ENCODE measurements around the gene VWA7.
A peak's percentile ranks its signal among the peaks of the same experiment; 100 is the strongest.

VWA7 gene

GRCh38 chr6:31740397-31741223 is 36.5 kb downstream of the VWA7 start:
- peak overlapping the region; percentile 95 for H3K4me3 ChIP-seq (ENCODE audit: low read depth, low read length)
- TF ChIP-seq, protein P1, sequence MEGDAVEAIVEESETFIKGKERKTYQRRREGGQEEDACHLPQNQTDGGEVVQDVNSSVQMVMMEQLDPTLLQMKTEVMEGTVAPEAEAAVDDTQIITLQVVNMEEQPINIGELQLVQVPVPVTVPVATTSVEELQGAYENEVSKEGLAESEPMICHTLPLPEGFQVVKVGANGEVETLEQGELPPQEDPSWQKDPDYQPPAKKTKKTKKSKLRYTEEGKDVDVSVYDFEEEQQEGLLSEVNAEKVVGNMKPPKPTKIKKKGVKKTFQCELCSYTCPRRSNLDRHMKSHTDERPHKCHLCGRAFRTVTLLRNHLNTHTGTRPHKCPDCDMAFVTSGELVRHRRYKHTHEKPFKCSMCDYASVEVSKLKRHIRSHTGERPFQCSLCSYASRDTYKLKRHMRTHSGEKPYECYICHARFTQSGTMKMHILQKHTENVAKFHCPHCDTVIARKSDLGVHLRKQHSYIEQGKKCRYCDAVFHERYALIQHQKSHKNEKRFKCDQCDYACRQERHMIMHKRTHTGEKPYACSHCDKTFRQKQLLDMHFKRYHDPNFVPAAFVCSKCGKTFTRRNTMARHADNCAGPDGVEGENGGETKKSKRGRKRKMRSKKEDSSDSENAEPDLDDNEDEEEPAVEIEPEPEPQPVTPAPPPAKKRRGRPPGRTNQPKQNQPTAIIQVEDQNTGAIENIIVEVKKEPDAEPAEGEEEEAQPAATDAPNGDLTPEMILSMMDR (IDR thresholded peaks at IDR 0.05; ENCODE audit: insufficient read depth, low read length, missing control alignments): no peak
- no peak for DNase-seq (ENCODE audit: low read depth, low spot score)
- ChIA-PET POLR2A (interaction anchor here (0.8 to 2.4 kb wide), 5 partner anchors 12 to 90 kb away, joined by 3 to 15 read pairs (median 4); partner anchors contain the start of gene HSPA1B), CTCF (interaction anchor here (0.7 to 4.7 kb wide), 9 partner anchors 9 to 307 kb away, joined by 3 to 24 read pairs (median 3); partner anchors contain the start of genes DDAH2, LSM2 and VARS1)

DNA sequence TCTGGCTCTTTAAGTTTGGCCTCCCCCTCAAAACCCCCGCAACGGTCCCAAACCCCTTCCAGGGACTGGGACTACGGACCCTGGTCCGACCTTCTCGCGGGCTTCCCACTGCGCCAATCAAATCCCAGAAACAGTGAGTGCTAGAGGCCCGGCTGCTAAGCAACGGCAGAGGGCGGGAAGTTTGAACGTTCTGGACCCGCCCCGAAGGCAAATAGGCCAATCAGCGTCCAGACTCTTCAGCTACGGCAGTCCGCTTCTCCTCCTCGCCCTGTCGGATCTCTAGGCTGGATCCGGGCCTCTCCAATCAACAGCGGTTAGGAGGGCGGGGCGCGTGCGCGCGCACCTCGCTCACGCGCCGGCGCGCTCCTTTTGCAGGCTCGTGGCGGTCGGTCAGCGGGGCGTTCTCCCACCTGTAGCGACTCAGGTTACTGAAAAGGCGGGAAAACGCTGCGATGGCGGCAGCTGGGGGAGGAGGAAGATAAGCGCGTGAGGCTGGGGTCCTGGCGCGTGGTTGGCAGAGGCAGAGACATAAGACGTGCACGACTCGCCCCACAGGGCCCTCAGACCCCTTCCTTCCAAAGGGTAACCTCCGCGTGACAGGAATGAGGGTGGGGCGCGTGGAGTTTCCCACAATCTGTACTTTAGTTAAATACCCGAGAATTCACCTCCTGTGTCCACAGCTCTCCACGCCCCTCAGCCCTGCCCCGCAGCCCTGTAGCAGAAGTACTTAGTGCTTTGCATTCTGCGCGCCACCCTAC is 37.3 kb downstream of the VWA7 start, which contains the start of gene MSH5:
Gene MSH5, plus strand, starts transcription at position 367 of the 758 bp plus-strand sequence. CDS start 462 bp downstream, outside the sequence.
- POLR2A ChIA-PET: interaction anchor here (0.6 to 2.4 kb wide), 7 partner anchors 10 to 123 kb away, joined by 3 to 15 read pairs (median 4); partner anchors contain the start of genes DDAH2, HSPA1A, HSPA1B and HSPA1L
- DNase-seq (ENCODE audit: low read depth, low spot score): peak; percentile 91
- peak within 1 kb of the TSS; percentile 95 for H3K4me3 ChIP-seq (ENCODE audit: low read depth, low read length)
- TF ChIP-seq, protein P1 (IDR thresholded peaks at IDR 0.05; ENCODE audit: insufficient read depth, low read length, missing control alignments): no peak
- CTCF ChIA-PET: interaction anchor here (0.7 to 4.7 kb wide), 12 partner anchors 10 to 308 kb away, joined by 3 to 24 read pairs (median 4); partner anchors contain the start of genes DDAH2, LSM2 and LY6G5C

DNA sequence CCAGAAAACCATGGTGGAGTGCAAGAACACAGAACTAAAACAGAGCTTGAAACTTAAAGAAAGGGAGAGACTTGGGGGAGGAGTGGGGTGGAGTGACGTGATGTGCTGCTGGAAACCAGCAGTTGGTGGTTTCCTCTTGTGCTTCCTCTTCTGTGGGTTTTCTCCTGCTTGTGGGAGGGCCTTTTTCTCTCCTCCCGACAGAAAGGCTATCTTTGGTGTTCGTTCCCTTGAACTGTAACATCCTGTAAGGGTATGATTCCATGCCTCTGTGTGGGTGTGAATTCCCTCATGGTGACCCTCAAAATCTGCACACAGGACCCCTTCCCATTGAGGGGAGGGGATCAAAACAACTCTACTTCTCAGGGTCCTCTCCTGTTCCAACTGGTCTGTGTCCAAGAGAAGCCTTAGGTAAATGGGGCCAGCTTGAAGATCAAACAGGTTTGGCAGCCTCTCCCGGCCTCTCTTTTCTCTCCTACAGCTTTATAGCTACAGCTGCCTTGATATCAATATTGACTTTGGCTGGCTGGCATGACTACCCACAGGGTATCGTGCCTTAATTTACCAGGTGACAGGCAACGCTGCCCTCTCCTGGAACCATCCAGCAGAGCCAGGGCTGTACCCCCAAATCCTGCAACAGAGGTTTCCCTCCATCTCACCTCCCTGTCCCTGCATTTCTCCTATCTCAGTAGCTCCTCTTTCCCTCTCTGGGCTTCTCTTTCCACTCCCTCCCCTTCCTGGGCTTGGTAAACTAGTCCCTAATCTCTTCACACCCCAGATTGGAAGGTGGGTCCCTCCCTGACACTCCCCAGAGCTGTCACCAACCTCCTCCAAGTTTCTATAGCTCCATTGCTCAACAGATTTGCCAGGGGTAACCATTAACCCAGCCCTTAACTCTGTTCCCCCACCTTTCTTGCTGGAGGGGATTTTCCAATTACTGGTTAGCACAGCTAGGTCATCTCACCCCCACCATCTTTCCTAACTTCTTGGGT is 38.8 kb downstream of the VWA7 start:
- peak overlapping the region; percentile 16 for H3K4me3 ChIP-seq (ENCODE audit: low read depth, low read length)
- TF ChIP-seq, protein P1 (IDR thresholded peaks at IDR 0.05; ENCODE audit: insufficient read depth, low read length, missing control alignments): peak; percentile 28
- POLR2A ChIA-PET: interaction anchor here (0.5 to 6.0 kb wide), 7 partner anchors 9 to 89 kb away, joined by 3 to 32 read pairs (median 4); partner anchors contain the start of genes DDAH2, HSPA1A, HSPA1B and HSPA1L
- DNase-seq (ENCODE audit: low read depth, low spot score): no peak
- CTCF ChIA-PET: interaction anchor here (1.0 to 4.7 kb wide), 13 partner anchors 8 to 92 kb away, joined by 3 to 24 read pairs (median 4); partner anchors contain the start of genes ABHD16A, DDAH2, HSPA1A and HSPA1L

DNA sequence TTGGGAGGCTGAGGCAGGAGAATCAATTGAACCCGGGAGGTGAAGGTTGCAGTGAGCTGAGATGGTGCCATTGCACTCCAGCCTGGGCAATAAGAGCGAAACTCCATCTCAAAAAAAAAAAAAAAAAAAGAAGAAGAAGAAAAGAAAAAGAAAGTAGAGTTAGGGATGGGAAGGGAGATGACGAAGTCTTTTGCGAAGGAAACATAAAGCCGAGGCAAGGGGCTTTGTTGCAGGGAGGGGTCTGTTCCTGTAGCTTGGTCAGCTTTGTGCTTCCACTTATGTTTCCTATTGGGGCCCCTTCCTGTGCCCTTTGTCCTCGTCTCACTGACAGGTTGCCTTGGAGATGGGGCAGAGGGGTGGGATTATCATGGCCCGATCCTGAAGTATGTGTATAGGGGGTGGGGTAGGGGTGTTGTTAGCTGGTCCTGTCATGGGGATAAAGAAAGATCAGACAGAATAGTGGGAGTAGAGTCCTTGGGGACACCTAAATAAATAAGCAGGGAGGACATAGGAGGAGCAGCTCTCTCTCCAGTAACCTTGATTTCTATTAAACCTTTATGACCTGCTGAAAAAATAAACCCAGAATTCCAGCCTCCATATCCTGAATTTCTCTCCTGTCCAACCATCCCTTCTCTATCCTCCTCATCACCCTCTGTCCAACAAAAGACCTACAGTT is 39.7 kb downstream of the VWA7 start:
- ChIA-PET CTCF (interaction anchor here (1.0 to 4.7 kb wide), 10 partner anchors 8 to 93 kb away, joined by 3 to 24 read pairs (median 5); partner anchors contain the start of genes ABHD16A, DDAH2, HSPA1A and HSPA1L), POLR2A (interaction anchor here (1.0 to 6.0 kb wide), 6 partner anchors 8 to 90 kb away, joined by 3 to 32 read pairs (median 4); partner anchors contain the start of genes DDAH2, HSPA1A, HSPA1B and HSPA1L)
- DNase-seq (ENCODE audit: low read depth, low spot score): no peak
- H3K4me3 ChIP-seq (ENCODE audit: low read depth, low read length): peak overlapping the region; percentile 1
- TF ChIP-seq, protein P1 (IDR thresholded peaks at IDR 0.05; ENCODE audit: insufficient read depth, low read length, missing control alignments): no peak
